Stimulated activated CD8-positive, alpha-beta memory T cell treated with anti-CD3 and anti-CD28 coated beads, Interleukin-7, amount 100 ng/mL, for 4 hours (primary cell): ENCODE results near the gene KCNC3.

Experiments
- DNase-seq, 2 donors: peaks; one replicate each; pipeline ENCODE4 v3.0.0-alpha.2; 2020; ENCODE audit warnings: low read depth in 2 of 2

Gene KCNC3

GRCh38 chr19:50276370-50277063 is 52.7 kb downstream of the KCNC3 start:
- DNase-seq, result no peak

GRCh38 chr19:50275577-50276368 is 53.4 kb downstream of the KCNC3 start:
- DNase-seq, result no peak

GRCh38 chr19:50273821-50274220 is 55.4 kb downstream of the KCNC3 start:
- no peak for DNase-seq

- DNase-seq, result no peak
Observed at GRCh38 chr19:50272263-50272897, 56.8 kb downstream of the KCNC3 start.

- no peak for DNase-seq
Observed at GRCh38 chr19:50269653-50270052, 59.5 kb downstream of the KCNC3 start.

GRCh38 chr19:50268501-50268900 is 60.7 kb downstream of the KCNC3 start:
- no peak for DNase-seq

- DNase-seq, result no peak
Observed at GRCh38 chr19:50268041-50268440, 61.1 kb downstream of the KCNC3 start.

GRCh38 chr19:50266896-50267295 is 62.3 kb downstream of the KCNC3 start:
- peak in 1 of 2 donors; percentile 1 for DNase-seq

GRCh38 chr19:50266041-50266440 is 63.1 kb downstream of the KCNC3 start:
- no peak for DNase-seq

GRCh38 chr19:50264483-50265186 is 64.5 kb downstream of the KCNC3 start:
- no peak for DNase-seq

GRCh38 chr19:50263176-50263575 is 66.0 kb downstream of the KCNC3 start:
- no peak for DNase-seq
